NOMO-1 treated with DMSO at 0.1 percent for 48 hours (cell line): ENCODE data around the gene SLC48A1.
"Not testable (repeated sequence)": the region's sequence is repeated elsewhere in the genome, so short reads cannot be mapped to it uniquely, and the experiment has no call there.

Source experiments
- DNase-seq: peaks from one replicate; lab custom pipeline; 2025; ENCODE audit not compliant: unreplicated experiment; lab: John Stamatoyannopoulos, UW

SLC48A1 gene

DNA sequence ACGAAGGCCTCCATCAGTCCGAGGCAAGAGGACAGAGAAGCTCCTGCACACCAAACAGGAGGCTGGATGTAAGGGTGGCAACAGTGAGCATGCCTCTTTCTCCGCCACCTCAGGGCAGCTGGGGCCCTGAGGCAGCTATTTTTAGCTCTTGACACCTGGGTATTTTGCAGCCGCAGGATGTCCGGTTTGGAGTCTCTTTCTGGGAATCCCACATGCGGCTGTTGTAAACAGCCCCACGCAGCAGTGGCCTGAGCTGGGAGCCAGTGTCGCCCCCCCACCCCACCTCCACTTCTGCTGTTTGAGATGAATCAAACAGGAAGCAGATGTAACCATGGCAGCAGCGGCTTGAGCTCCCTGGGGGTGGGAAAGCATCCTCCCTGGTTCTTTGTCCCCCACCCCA lies 35.0 kb downstream of the SLC48A1 start:
- DNase-seq, result peak; percentile 29

DNA sequence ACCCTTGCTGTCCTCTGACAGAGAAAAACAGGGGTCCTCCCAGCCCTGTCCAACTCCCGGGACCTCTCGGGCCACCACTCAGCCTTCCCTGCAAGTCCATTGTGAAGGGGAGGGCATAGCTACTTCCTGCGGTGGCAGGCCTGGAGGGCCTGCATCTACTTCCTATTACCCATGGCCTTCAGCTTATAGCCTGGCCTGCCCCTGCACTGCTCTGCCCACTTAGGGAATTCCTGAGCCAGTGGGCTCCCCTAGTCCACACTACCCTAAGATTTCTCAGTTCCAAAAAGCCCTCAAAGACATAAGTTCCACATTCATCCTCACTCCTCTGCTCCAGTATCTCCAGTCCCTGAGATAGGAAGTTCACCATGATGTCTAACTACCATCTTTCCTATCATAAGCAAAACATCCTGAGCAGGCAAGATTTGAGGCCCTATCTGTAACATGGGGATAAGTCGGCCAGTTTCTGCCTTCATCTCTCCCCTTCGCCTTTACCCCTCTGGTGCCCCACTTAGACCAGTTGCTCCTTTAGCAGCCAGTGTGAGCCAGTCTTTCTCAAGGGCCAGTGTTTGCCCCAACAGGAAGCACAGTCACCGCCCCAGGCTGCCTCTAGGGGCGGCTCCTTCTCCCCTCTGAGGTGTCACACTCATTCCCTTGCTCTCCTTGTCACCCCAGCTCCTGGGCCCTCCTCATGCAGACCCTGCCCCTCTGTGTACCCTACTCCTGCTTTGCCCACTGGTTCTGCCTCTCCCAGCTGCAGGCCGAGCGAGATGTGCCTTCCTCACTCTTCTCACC lies 35.7 kb downstream of the SLC48A1 start:
- DNase-seq, result peak; percentile 67

DNA sequence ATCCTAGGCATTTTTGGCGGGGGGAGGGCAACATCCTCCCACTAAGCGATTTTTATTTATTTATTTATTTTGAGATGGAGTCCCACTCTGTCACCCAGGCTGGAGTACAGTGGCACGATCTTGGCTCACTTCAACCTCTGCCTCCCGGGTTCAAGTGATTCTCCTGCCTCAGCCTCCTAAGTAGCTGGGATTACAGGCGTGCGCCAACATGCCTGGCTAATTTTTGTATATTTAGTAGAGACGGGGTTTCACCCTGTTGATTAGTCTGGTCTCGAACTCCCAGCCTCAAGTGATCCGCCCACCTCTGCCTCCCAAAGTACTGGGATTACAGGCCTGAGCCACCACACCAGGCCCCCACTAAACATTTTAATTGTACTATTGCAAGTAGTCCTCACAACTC lies 36.5 kb downstream of the SLC48A1 start:
- not testable (repeated sequence) for DNase-seq

DNA sequence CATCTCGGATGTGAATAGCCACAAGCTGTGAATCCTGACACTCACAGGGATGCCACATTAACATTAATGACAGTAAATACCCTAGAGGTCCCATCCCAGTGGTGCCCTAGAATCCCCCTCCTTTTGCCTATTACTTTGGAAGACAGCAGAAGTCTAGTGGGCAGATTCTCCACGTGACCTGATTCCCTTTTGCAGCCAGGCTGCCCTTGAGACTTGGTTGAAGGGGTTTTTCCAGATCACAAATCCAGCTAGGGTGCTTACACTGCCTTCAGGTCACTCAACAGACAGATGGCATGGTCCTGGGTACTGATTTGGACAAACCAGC lies 38.0 kb downstream of the SLC48A1 start:
- DNase-seq, result no peak

DNA sequence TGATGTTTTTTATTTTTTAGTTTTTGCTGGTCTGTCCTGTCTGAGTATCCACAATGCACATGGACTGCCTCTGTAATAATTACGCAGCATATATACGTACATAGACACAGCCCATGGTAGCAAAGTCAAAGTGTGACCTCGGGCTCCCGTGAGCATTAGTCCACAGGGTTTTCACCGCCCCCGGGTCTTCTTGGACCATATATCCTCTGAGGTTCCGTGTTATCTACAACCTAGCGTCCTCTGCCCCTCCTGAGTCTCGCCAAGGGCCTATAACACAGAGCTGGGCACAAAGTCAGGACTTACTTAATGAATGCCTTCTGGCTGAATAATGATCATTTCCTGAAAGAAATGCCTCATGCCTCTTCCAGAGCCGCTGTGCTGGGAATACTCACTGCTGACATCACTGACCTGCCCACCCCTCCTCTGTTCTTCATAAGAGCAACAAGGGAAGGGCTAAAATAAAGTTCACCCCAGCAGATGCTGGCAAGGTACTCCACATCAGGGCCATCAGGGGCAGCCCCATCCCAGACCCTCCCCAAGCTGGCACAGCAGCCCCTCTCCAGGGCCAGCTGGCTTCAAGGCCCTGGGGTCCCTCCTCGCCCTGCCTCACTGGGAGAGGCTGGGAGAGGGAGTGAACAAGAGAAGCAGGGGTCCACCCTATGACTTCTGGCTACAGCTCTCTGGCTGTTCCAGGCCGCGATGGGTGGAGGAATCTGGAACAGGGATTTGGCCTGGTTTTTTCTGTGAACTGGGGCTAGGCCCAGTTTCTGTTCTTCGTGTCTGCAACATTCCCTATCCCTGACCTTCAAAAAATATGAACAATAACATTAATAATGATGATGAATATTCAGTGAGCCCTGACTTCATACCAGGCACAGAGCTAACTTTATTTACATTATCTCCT lies 38.8 kb downstream of the SLC48A1 start:
- no peak for DNase-seq

DNA sequence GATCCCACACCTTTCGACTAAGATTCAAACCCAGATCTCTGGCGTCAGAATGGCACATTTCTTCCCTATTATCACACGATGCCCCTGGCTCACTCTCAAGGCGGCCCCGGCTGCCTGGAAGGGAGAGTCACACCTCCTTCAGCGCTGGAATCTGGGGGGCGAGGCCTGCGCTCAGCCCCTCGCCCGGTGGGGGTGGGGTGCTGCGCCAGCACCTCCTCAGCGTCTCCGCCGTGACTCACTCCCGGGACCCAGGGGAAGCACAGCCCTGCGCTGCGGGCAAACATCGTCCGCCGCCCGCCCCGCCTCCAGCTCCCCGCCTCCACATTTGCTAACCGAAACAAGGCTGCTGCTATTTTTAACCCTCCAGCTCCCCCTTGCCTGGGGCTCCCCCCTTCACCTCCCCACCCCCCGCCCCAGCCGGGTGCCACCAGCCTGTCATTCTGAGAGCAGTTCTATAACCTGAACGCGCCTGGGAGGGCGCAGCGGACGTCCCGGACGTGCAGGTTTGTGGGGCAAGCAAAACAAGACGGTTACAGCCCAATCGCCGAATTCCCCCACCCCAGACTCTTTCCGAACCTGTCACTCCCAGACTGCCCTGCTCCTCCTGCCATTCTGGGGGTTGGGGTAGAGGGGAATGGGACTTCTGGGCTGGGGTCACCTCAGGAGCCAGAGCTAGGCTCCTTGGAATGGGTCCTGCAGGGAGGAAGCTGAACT lies 39.9 kb downstream of the SLC48A1 start:
- DNase-seq, result peak; percentile 94

DNA sequence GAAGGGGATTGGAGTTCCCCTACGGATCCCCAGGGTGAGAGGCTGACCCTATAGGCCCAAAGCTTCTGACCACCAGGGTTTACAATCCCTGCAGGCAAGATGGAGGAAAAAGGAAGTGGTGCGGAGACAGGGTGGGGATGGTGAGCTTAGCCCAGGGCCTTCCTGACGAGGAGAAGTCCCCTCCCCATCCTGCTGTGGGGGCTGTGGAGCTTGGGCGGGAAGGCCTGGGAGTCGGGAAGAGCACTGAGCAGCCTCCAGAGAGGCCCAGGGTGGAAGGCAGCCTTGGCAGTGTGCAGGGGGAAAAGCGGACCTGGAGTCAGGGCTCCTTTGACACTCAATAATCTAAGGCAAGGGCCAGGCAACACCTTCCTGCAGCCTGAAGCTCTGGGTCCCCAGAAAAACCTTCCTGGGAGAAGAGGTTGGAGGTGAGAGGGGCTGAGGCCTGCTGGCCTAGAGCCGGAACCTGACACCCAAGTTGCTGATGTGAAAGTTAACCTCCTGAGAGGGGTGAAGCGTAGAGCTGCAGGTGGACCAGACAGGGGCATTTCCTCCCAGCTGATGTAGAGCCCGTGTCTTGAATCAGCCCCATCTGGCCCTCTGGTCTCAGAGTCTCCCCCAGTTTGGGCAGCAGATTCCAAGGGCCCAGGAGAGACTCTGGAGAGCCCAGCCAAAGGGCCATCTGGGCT lies 40.6 kb downstream of the SLC48A1 start:
- peak; percentile 72 for DNase-seq

DNA sequence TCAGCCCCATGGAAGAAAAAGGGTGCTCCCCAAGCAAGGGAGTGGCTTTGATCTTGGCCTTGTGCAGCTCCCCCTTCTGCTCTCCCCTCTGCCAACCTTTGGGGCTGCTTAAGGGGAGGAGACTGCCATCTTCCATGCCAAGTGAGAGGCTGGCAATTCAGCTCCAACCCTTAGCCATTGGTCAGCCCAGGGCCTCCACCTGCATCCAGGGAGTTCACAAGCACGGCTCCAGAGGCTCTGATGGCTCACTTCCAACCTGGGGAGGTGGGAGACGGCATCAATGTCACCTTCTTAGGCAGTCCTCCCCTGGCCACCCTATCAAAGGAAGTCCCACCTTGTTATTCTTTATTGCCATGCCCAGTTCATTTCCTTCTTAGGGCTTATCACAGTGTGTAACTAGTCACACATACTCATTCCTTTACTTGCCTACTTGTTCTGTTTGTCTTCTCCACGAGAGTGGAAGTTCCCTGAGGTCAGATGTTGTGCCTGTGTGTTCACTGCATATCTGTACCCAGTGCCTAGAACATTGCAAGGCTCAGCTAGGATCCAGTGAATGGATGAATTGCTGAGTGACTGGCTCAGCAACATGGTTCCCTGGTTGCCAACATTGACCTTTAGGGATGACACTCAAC lies 41.6 kb downstream of the SLC48A1 start:
- no peak for DNase-seq

DNA sequence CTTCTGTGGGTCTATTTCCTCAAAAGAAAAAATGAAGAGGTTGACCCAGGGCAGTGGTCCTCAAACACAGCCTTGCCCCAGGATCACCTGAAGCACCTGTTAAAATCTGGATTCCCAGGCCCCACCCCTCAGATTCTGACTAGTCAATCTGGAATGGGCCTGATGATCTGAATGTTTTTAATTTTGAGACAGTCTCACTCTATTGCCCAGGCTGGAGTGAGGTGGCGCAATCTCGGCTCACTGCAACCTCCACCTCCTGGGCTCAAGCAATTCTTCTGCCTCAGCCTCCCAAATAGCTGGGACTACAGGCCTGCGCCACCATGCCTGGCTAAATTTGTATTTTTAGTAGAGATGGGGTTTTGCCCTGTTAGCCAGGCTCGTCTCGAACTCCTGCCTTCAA lies 42.4 kb downstream of the SLC48A1 start:
- DNase-seq, result not testable (repeated sequence)

DNA sequence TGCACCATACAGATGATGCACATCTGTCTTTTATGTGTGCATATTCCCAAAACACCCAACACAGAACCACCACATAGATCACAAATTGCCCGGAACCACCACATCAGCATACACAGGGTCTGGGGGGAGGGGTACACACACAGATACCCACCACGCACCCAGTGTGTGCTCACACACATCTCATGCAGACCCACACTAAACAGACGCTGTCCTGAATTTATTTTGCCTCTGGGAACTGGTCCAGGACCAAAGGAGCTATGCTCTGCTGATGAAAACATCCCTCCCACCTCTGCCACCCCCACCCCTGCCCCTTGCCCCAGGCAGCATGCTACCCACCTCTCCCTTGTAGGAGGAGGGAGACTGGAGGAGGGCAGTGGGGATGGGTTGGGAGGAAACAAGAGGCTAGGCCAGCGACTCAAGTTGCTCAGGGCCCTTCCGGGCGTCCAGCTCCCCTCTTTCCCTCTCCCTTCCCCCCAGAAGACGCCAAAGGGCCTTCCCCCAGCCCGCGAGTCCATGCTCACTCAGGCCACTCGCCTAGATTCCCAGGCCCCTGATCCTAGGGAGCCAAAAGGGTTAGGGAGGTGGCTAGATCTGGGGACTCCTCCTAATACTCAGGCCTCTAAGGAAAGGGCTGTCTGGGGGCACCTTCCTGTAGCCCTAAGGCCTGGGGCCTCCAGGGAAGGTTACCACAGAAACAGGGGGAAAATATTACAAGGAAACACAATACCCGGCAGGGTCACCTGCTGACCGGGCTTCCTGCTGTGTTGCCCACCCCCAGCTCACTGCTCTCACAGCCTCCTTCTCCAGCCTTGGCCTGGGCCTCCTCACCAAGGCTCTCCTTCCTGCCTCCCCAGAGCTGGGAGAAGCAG lies 43.6 kb downstream of the SLC48A1 start:
- DNase-seq, result no peak

DNA sequence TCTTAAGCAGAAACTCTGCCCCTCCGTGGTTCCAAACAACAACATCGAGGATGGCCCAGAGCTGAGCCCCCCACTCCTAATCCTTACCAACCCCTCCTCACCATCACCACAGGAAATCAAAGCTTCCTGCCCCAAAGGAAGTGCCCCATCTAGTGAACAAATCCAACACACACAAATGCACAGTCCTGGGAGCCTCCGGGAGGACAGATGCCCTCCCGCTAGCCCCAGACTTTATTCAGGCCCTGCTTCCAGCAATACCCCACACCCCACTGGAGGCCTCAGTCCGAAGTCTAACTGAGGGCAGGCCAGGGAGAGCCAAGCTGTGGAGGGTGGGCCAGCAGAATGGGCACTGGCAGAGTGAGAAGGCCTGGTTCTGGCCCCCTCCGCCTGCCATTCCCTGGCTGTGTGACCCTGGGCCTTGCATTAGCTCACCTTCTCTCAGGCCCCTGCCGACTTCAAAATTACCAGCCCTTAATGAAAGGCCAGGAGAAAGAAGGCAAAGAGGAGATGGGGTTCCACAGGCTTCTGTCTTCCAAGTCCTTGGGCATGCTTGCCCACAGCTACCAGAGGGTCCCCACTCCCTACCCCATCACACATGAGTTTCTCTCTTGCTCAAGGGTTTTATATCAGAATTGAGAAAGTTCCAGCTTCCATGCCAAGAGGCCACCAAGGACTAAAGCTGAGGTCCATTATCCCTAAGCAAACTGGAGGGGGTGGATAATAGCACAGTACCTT lies 44.4 kb downstream of the SLC48A1 start:
- DNase-seq, result no peak

DNA sequence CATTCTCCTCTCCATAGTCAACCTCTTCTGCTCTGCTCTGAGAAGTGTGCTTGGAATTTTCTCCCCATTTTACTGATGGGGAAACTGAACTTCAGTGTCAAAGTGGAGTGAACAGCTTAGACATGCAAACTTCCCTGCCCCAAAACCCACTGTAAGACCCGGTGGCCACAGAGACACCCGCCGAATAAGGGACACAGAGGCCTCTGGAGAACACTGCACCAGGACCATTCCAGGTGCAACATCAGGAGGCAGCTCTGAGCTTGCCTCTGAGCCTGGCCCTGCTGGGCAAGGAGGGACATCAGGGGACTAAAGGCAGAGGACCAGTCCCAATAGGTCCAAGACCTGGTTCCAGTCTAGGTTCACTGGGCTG lies 45.0 kb downstream of the SLC48A1 start:
- no peak for DNase-seq

DNA sequence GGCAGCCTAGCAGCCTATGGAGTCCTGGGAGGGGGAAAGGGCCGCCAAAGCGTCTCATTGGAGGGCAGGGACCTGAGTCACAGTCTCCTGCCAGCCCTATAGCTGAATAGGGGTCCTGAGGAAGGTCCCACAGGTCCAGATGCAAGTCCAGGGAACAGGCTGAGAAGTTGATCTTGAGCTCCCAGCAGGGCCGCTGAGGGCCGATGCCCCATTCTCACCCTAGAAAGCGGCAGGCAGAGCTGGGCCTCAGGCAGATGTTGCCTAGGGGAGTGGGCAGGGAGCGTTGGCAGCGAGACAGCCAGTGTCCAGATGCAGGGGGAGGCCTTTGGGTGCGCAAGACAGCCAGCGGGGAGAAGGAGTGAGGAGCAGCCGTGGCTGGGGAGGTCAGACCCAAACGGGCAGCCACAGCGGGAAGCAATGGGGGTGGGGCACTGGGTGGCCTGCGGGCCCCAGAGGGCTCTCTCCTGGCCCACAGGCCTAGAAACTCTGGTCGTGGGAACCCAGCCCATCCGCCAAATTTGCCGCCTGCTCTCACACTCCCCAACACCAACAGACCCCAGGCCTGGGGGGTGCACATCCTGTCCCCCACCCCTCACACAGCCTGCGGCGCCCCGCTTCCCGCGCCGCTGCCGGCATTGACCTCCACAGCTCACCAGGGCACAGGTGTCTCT lies 45.6 kb downstream of the SLC48A1 start:
- no peak for DNase-seq

DNA sequence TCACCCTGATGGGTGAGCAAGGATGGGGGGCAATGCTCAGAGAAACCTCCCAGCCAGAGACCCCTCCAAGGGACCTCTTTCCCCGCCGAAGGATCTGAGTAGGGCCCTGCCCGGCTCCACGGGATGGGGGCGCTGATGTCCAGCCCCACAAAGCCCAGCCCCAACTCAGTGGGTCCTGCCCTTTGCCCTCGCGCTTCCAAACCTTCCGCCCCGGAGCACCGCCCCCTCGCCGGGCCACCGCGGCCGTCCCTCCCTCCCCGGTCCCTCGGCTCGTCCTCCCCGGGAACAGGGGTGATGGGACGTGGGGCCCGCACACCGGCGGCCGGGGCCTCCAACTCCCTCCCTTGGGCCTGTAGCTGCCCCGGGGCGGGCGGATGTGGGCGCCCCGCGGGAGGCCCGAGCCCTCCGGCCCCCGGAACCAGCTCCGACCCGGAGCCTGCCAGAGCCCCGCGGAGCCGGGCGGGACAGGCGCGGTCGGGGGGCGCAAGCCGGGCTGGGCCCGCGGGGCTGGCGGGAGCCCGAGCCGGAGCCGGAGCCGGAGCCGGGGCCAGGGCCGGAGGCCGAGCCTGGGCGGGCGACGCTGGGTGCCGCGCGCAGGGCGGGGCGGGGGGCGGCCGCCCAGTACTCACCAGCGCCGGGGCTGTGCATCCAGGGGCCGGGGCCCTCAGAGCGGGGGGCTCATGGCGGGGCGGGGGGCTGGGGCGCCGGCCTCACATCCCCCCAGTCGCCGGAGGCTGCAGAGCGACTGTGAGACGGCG lies 46.3 kb downstream of the SLC48A1 start:
- peak; percentile 28 for DNase-seq

DNA sequence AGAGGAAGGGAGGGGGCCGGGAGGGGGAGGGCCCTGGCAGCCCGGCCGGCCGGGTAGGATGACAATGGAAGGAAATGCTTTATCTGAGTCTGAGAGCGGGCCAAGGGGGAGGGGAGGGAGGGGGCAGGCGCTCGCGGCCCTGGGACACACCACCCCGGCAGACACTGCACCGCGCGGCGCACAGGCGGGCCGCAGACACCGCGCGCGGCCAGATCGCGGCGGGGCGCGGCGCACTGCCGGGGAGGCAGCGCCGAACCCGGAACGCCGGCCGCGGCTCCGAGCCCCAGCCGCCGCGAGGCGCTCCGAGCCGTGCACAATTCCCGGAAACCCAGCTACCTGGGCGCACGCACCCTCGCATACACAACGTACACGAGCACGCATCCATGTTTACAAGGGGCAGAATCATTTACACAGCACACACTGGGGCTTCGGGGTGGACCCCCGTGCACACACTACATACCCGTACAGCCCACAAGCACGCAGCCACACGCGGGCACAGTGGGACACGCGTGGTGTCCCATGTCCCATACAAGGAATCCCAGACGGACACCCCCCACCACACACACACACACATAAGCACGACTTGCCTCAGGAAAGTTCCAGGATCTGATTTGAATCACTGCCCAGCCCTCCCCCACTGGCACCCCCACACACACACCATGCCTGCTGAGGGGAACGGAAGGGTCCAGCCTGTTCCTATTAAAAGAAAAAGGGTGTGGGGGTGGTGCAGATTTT lies 47.0 kb downstream of the SLC48A1 start, which contains the start of gene HDAC7:
Gene HDAC7 (minus strand): TSS at position 8 of the 735 bp plus-strand sequence. CDS start 118 bp downstream, outside the sequence.
- peak; percentile 39 for DNase-seq

DNA sequence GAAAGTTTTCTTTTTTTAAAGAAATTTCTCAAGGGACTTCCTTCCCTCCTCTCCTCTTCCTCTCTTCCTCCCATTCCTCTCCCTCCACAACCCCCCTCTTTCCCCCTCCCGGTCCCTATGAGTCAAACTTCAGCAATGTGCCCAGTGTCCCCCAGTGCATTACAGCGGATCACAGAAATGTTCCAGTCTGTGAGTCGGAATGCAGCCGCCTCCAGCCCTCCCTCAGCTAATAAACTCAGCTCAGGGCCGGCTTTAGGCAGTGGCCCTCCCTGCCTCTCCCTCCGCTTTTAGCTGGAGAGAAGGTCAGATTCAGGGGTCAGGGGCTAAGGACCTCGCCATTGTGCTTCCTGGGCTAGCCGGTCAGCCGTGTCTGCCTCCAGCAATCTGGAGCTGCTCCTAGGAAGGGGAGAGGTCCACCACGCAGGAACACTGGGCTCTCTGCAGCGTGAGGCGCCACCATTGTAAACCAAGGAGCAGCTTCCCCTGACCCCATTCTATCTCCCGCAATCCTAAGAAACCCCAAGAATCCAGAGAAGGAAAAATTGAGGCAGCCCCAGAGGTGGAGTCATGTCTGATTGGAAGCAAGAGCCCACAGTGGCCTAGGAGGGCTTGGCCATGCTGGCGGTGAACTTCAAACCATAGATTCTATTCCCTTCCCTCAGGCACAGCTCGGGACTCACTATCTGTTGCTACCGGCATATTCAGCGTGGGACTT lies 47.8 kb downstream of the SLC48A1 start:
- peak; percentile 36 for DNase-seq
